GM10248 (cell line): ENCODE results near the gene BRWD1.

Experiments used
- CTCF ChIA-PET: fragments of 300-600 bp; sonication (Branson Sonifier 250); formaldehyde crosslinking; extraction: SDS; loops from one replicate; lab custom pipeline; 2021; ENCODE audit warnings: antibody characterized with exemption; lab: Yijun Ruan, JAX
- POLR2A ChIA-PET: fragments of 350-650 bp; sonication (Branson Sonifier 250); formaldehyde crosslinking; extraction: SDS; loops from one replicate; lab custom pipeline; 2020; ENCODE audit warnings: antibody characterized with exemption; lab: Yijun Ruan, JAX
- DNase-seq: peaks from one replicate; pipeline ENCODE4 v3.0.0; 2012; ENCODE audit errors: extremely low spot score
- TF ChIP-seq, protein P1 (sequence below): IDR thresholded peaks from 2 replicates; pipeline ENCODE4 v1.5.1; 2012; ENCODE audit warnings: mild to moderate bottlenecking, low read depth; ENCODE audit errors: extremely low read depth, missing control alignments, control extremely low read depth

BRWD1 gene

DNA sequence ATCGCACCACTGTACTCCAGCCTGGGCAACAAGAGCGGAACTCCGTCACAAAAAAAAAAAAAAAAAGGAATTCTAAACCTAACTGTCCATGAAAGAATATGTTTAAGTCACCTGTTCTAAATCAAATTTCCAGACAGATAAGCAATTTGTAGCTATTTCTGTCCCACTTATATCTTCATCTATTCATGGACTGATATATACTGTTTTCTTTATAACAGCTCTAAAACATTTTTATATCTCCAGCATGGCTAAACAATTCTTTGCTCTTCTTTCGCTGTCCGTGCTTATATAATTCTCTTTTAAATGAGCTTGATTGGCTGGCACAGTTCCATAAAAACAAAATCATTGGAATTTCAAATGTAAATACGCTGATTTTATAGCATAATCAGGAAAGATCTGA, 30.5 kb downstream of the BRWD1 start:
- CTCF ChIA-PET = interaction anchor here (0.9 to 2.4 kb wide), 6 partner anchors 10 to 86 kb away, joined by 3 to 7 read pairs (median 3); no protein-coding TSS in a partner anchor
- TF ChIP-seq, protein P1, sequence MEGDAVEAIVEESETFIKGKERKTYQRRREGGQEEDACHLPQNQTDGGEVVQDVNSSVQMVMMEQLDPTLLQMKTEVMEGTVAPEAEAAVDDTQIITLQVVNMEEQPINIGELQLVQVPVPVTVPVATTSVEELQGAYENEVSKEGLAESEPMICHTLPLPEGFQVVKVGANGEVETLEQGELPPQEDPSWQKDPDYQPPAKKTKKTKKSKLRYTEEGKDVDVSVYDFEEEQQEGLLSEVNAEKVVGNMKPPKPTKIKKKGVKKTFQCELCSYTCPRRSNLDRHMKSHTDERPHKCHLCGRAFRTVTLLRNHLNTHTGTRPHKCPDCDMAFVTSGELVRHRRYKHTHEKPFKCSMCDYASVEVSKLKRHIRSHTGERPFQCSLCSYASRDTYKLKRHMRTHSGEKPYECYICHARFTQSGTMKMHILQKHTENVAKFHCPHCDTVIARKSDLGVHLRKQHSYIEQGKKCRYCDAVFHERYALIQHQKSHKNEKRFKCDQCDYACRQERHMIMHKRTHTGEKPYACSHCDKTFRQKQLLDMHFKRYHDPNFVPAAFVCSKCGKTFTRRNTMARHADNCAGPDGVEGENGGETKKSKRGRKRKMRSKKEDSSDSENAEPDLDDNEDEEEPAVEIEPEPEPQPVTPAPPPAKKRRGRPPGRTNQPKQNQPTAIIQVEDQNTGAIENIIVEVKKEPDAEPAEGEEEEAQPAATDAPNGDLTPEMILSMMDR = no peak
- no peak for DNase-seq
- POLR2A ChIA-PET = no interaction called here

DNA sequence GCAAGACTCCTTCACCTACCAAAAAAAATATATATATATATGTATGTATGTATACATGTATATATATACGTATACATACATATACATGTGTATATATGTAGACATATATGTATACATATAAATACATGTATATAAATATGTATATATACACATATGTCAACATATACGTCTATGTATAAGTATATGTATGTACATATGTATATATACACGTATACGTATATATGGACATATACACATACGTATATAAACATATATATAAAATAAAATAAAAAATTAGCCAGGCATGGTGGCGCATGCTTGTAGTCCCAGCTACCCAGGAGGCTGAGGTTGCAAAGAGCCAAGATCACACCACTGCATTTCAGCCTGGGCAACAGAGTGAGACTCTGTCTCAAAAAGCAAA, 31.6 kb downstream of the BRWD1 start:
- ChIA-PET POLR2A (no interaction called here), CTCF (interaction anchor here (1.5 to 2.4 kb wide), 2 partner anchors 12 to 29 kb away, joined by 3 to 7 read pairs; no protein-coding TSS in a partner anchor)
- DNase-seq = no peak
- TF ChIP-seq, protein P1 = no peak

DNA sequence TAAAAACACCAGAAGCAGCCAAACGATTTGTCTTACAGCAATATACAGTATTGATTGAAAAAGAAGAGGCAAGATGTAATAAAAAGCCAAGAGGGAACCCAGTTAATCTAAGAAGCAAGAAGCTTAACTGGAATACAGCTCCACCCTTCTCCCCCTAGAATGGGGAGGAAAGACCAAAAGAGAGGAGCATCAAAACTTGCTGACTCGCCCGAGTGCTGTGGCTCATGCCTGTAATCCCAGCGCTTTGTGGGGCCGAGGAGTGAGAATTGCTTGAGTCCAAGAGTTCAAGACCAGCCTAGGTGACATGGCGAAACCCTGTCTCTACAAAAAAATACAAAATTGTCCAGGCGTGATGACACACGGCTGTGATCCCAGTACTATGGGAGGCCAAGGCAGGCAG, 32.2 kb downstream of the BRWD1 start:
- DNase-seq = no peak
- CTCF ChIA-PET = interaction anchor here (0.8 kb wide), 1 partner anchor 89 kb away, joined by 3 read pairs; no protein-coding TSS in a partner anchor
- TF ChIP-seq, protein P1 = no peak
- POLR2A ChIA-PET = no interaction called here

DNA sequence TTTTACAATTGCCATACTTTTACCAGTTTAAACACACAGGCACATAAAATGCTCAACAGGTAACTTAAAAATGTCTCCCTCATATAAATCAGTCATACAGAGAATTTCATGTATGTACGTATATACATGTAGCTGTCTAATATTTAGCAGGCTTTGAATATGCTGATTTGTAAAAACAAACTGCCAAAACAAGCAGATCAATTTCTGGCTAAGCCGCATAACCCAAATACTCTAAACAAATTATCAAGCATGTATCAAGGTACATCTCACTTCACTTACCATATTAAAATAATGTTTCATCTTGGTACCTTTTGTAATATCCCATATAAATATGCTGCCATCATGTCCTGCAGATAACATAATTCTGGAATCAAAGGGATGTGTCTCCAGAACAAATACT, 43.8 kb downstream of the BRWD1 start:
- TF ChIP-seq, protein P1 = no peak
- DNase-seq = no peak
- CTCF ChIA-PET = interaction anchor here (1.1 kb wide), 2 partner anchors 13 to 31 kb away, joined by 3 read pairs; no protein-coding TSS in a partner anchor
- POLR2A ChIA-PET = no interaction called here

DNA sequence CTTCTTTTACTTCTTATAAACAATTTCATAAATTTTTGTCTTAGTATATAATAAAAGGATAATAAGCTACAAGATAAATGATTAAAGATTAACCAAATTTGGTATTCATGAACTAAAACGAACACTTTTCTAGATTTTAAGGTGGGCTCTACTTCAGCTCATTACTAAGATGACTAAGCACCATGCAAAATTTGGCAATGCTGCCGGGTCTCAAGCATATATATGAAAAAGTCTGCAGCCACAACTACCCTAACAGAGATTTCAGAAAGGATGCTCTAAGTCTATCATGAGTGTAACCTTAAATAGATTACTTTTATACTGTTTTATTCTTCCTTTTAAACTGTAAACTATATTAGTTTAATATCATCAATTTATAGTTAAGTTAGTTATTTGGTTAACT, 47.8 kb downstream of the BRWD1 start:
- CTCF ChIA-PET = interaction anchor here (0.7 to 1.4 kb wide), 4 partner anchors 8 to 122 kb away, joined by 3 to 5 read pairs (median 4); no protein-coding TSS in a partner anchor
- TF ChIP-seq, protein P1 = no peak
- DNase-seq = no peak
- POLR2A ChIA-PET = no interaction called here

DNA sequence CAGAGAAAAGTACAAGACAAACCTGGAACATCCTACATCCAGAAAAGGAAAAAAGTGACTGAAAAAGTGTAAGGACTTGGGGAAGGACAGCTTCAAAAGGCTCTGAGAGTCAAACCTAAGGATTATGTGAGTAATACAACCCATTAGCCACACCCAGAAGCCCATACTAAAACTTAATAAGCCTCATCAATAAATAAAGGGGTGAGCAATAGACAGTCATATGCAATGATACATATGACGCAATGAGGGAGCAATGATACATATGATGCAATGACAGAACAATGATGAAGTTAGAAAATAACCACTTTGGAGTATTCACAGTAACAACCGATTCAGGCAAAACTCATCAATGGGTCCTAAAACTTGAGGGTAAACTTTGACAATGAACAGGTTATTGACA, 50.1 kb downstream of the BRWD1 start:
- TF ChIP-seq, protein P1 = no peak
- no peak for DNase-seq
- POLR2A ChIA-PET = no interaction called here
- CTCF ChIA-PET = no interaction called here
